GM18870 (cell line): ENCODE data around the gene TMED7.

Experiments used
- ATAC-seq: cut with Tn5 transposase; IDR thresholded peaks from one replicate; pipeline ENCODE4 v1.9.1; 2021; ENCODE audit warnings: moderate library complexity; ENCODE audit not compliant: unreplicated experiment

TMED7 gene

DNA sequence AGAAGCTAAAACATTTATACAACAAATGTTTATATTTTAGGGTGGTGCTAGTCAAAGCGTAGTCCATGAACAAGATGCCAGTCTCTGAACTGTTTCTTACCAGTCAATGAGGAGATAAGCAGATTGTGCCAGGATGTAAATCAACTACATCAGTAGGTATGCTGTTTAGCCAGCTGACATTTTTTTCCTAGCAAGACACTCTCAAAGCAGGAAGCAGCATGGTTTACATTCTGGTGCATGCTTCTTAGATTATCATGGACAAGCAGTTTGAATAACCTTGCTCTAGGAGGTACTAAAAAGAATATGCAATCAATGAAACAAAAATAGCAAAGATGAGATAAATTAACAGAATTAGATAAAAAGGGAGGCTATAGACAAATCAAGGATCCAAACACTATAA is 40.6 kb downstream of the TMED7 start:
- ATAC-seq: no peak

DNA sequence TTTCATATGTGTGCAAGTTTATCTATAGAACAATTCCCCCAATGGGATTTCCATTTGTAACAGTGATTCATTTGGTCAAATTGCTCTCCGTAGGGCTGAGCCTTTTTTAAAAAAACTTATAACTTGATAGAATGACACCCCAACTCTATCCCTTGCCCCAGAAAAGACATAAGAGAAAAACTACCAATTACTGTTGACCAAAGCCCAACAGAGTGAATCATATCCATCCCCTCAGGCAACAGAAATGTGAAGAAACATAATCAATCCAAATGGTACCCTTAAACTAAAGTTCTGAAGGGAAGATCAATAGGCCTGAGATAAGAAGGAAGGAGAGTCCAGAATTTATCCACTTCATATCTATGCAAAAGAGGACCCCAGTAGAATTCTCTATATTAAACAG is 41.3 kb downstream of the TMED7 start:
- ATAC-seq: no peak

DNA sequence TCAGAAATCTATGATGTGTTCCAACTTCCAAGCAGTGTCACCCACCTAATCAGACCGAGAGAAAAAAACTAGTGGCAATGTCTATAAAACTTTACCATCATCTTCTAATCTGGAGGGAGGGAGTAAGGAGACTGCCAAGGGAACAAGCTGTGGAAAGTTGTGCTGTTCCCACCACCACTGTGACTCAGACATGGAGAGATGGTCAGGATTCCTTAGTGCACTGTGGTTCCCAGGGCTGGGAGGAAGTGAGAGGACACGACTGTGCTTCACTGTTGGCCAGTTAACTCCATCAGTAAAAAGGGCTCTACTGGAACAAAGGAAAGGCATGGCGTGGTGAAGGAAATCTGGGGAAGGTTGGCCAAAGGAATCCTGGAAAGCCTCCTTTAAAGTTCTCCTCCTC is 42.4 kb downstream of the TMED7 start:
- no peak for ATAC-seq

GRCh38 chr5:115580941-115581340 is 44.9 kb downstream of the TMED7 start:
- ATAC-seq: no peak

GRCh38 chr5:115579747-115580173 is 46.1 kb downstream of the TMED7 start:
- ATAC-seq: peak; percentile 56

GRCh38 chr5:115579216-115579615 is 46.6 kb downstream of the TMED7 start:
- no peak for ATAC-seq

DNA sequence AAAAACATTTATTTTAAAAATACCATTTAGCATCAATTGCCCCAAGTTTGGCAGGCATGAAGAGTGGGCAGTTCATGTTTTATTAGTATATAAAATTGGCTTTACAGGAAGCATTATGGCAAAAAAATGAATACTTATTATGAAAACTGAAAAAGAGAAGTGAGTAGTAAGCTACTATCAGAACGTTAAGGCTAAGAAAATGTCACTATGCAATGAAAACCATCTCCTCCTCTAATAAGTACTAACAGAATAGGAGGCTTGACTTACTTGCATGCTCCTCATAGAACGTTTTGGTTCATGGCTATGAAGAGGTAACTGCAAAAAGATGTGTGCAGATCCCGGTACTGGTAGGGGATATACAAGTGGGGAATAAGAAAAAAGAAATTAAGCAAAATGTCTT is 47.2 kb downstream of the TMED7 start:
- peak; percentile 63 for ATAC-seq

- ATAC-seq: peak; percentile 24
These were observed 48.1 kb downstream of the TMED7 start for GRCh38 chr5:115577741-115578140.

- ATAC-seq: no peak
These were observed 48.5 kb downstream of the TMED7 start for GRCh38 chr5:115577329-115577728.

- no peak for ATAC-seq
These were observed 50.4 kb downstream of the TMED7 start for GRCh38 chr5:115575167-115576070.

- ATAC-seq: no peak
These were observed 52.7 kb downstream of the TMED7 start for GRCh38 chr5:115573133-115573532.

- ATAC-seq: no peak
These were observed 54.4 kb downstream of the TMED7 start for GRCh38 chr5:115571441-115571878.

- ATAC-seq: no peak
These were observed 57.2 kb downstream of the TMED7 start for GRCh38 chr5:115568668-115569067.

GRCh38 chr5:115565233-115565632 is 60.6 kb downstream of the TMED7 start:
- ATAC-seq: no peak
